Gastroesophageal sphincter (tissue), 3 donors: Measurements from ENCODE around the gene TTC23.

ENCODE experiments used
- POLR2A ChIP-seq, 2 donors: fragments of 450-650 bp; IDR thresholded peaks; one replicate each; pipeline ENCODE4 v1.6.1; 2017; ENCODE audit warnings: antibody characterized with exemption in 2 of 2, mild to moderate bottlenecking in 2 of 2, moderate library complexity in 1 of 2
- TF ChIP-seq, protein P1 (sequence below), 4 experiments: fragments of 200-600 bp in 2 of 4; fragments of 450-650 bp in 2 of 4; sonication (generic) in 1 of 4; IDR thresholded peaks; one replicate each; pipeline ENCODE4 v1.5.1; 2017 to 2019; ENCODE audit warnings: antibody characterized with exemption in 4 of 4, mild to moderate bottlenecking in 2 of 4, moderate library complexity in 2 of 4

GRCh38 chr15:99180964-99181306, 68.4 kb downstream of the TTC23 start:
- TF ChIP-seq POLR2A (IDR thresholded peaks at IDR 0.05) = no peak
- TF ChIP-seq, protein P1, sequence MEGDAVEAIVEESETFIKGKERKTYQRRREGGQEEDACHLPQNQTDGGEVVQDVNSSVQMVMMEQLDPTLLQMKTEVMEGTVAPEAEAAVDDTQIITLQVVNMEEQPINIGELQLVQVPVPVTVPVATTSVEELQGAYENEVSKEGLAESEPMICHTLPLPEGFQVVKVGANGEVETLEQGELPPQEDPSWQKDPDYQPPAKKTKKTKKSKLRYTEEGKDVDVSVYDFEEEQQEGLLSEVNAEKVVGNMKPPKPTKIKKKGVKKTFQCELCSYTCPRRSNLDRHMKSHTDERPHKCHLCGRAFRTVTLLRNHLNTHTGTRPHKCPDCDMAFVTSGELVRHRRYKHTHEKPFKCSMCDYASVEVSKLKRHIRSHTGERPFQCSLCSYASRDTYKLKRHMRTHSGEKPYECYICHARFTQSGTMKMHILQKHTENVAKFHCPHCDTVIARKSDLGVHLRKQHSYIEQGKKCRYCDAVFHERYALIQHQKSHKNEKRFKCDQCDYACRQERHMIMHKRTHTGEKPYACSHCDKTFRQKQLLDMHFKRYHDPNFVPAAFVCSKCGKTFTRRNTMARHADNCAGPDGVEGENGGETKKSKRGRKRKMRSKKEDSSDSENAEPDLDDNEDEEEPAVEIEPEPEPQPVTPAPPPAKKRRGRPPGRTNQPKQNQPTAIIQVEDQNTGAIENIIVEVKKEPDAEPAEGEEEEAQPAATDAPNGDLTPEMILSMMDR (IDR thresholded peaks at IDR 0.05) = no peak
